Liver (tissue), 9 donors: Measurements from ENCODE around the gene SMCO1. TPM values are rescaled to one million over a fixed set of nuclear protein-coding genes. Genes with fewer than 3 reads are reported as not detected.

Experiments
- DNase-seq: peaks from one replicate; pipeline ENCODE4 v3.0.0-alpha.2; 2017; ENCODE audit warnings: low spot score
- H3K27ac ChIP-seq, 2 donors: one replicate each; pipeline ENCODE4 v1.7.0; 2013; ENCODE audit warnings: inconsistent platforms in 2 of 2, low read length in 2 of 2, control low read depth in 1 of 2, low read depth in 1 of 2, mild to moderate bottlenecking in 1 of 2
- H3K27me3 ChIP-seq, 4 donors: one replicate each; pipeline versions ENCODE4 v1.6.1 to v1.7.0; 2013; ENCODE audit warnings: low read length in 3 of 4, inconsistent platforms in 1 of 4, mild to moderate bottlenecking in 1 of 4, moderate library complexity in 1 of 4; ENCODE audit not compliant: control insufficient read depth in 4 of 4, insufficient read depth in 4 of 4
- H3K36me3 ChIP-seq, 4 donors: one replicate each; pipeline versions ENCODE4 v1.6.1 to v1.7.0; 2013; ENCODE audit warnings: low read length in 3 of 4, mild to moderate bottlenecking in 3 of 4, low read depth in 1 of 4, moderate library complexity in 1 of 4; ENCODE audit not compliant: control insufficient read depth in 4 of 4, insufficient read depth in 3 of 4
- H3K4me1 ChIP-seq, 4 donors: one replicate each; pipeline versions ENCODE4 v1.6.1 to v1.7.0; 2013; ENCODE audit warnings: low read length in 3 of 4, mild to moderate bottlenecking in 3 of 4, moderate library complexity in 1 of 4; ENCODE audit not compliant: control insufficient read depth in 4 of 4, insufficient read depth in 4 of 4
- H3K4me3 ChIP-seq, 3 donors: one replicate each; pipeline versions ENCODE4 v1.6.1 to v1.7.0; 2013; ENCODE audit warnings: low read length in 3 of 3, control low read depth in 1 of 3, low read depth in 1 of 3, mild to moderate bottlenecking in 1 of 3
- H3K9ac ChIP-seq, 2 donors: one replicate each; pipeline ENCODE4 v1.7.0; 2013; ENCODE audit warnings: low read length in 2 of 2, mild to moderate bottlenecking in 2 of 2, moderate library complexity in 2 of 2, control low read depth in 1 of 2, low read depth in 1 of 2
- H3K9me3 ChIP-seq, 4 donors: one replicate each; pipeline versions ENCODE4 v1.6.1 to v1.7.0; 2013; ENCODE audit warnings: low read length in 3 of 4; ENCODE audit not compliant: control insufficient read depth in 4 of 4
- EGR1 ChIP-seq, 2 donors: IDR thresholded peaks; 2 replicates each; pipeline ENCODE4 v1.6.1; 2016 to 2018; ENCODE audit warnings: antibody characterized with exemption in 2 of 2, low read depth in 2 of 2
- FOXA1 ChIP-seq: IDR thresholded peaks from 2 replicates; pipeline ENCODE4 v1.6.1; 2016; ENCODE audit warnings: antibody characterized with exemption
- FOXA2 ChIP-seq: IDR thresholded peaks from 2 replicates; pipeline ENCODE4 v1.6.1; 2016; ENCODE audit warnings: antibody characterized with exemption
- GABPA ChIP-seq, 2 donors: IDR thresholded peaks in 1 of 2; conservative IDR thresholded peaks in 1 of 2; 2 replicates each; pipeline ENCODE4 v1.6.1; 2016; ENCODE audit warnings: antibody characterized with exemption in 2 of 2, mild to moderate bottlenecking in 1 of 2, moderate library complexity in 1 of 2
- HNF4A ChIP-seq, 2 donors: conservative IDR thresholded peaks; 2 replicates each; pipeline ENCODE4 v1.6.1; 2016; ENCODE audit warnings: antibody characterized with exemption in 2 of 2, mild to moderate bottlenecking in 2 of 2
- HNF4G ChIP-seq: IDR thresholded peaks from 2 replicates; pipeline ENCODE4 v1.6.1; 2016; ENCODE audit warnings: antibody characterized with exemption
- JUND ChIP-seq, 2 donors: IDR thresholded peaks; 2 replicates each; pipeline ENCODE4 v1.6.1; 2016; ENCODE audit warnings: antibody characterized with exemption in 2 of 2
- NR2F2 ChIP-seq: IDR thresholded peaks from 2 replicates; pipeline ENCODE4 v1.6.1; 2016; ENCODE audit warnings: antibody characterized with exemption
- RXRA ChIP-seq, 2 donors: IDR thresholded peaks; 2 replicates each; pipeline ENCODE4 v1.6.1; 2017 to 2018; ENCODE audit warnings: antibody characterized with exemption in 2 of 2, mild to moderate bottlenecking in 1 of 2
- SP1 ChIP-seq: IDR thresholded peaks from 2 replicates; pipeline ENCODE4 v1.6.1; 2018; ENCODE audit warnings: antibody characterized with exemption, mild to moderate bottlenecking
- TAF1 ChIP-seq: conservative IDR thresholded peaks from 2 replicates; pipeline ENCODE4 v1.6.1; 2016; ENCODE audit warnings: antibody characterized with exemption, mild to moderate bottlenecking
- YY1 ChIP-seq: IDR thresholded peaks from 2 replicates; pipeline ENCODE4 v1.6.1; 2016; ENCODE audit warnings: antibody characterized with exemption, mild to moderate bottlenecking
- whole genome bisulfite sequencing: extraction: QIAGEN DNeasy Blood & Tissue Kit; methylation state at CpG from one replicate; pipeline ENCODE4 v1.1.7; 2013; 5-methylcytosine and 5-hydroxymethylcytosine counted together
- polyA plus RNA-seq, 2 donors: library from polyadenylated mRNA; stranded (reverse) in 1 of 2; unstranded in 1 of 2; fragments of 200-250 nt in 1 of 2; fragments of >200 nt in 1 of 2; fragmentation: Nextera tagmentation in 1 of 2; extraction: Ambion mirVana in 1 of 2; gene quantifications; one replicate each; pipeline versions ENCODE4 v1.2.1 to v1.2.3, GENCODE V29; 2013 to 2015
- total RNA-seq, 2 donors: library from RNA; depleted of rRNA; stranded (reverse); fragments of >200 nt; gene quantifications; one replicate each; pipeline ENCODE4 v1.2.3, GENCODE V29; 2014
- TF ChIP-seq, protein P1 (sequence below): IDR thresholded peaks from 2 replicates; pipeline ENCODE4 v1.6.1; 2016; ENCODE audit warnings: antibody characterized with exemption
- TF ChIP-seq, protein P2 (sequence below): IDR thresholded peaks from 2 replicates; pipeline ENCODE4 v1.6.1; 2016; ENCODE audit warnings: antibody characterized with exemption, mild to moderate bottlenecking
- TF ChIP-seq, protein P3 (sequence below): IDR thresholded peaks from 2 replicates; pipeline ENCODE4 v1.6.1; 2016; ENCODE audit warnings: antibody characterized with exemption
- TF ChIP-seq, protein P4 (sequence below): IDR thresholded peaks from 2 replicates; pipeline ENCODE4 v1.6.1; 2016; ENCODE audit warnings: antibody characterized with exemption
- TF ChIP-seq, protein P5 (sequence below): fragments of 150-350 bp; IDR thresholded peaks from 2 replicates; pipeline ENCODE4 v1.5.1; 2017; ENCODE audit warnings: improper control_type of control experiment, low read depth, low read length; ENCODE audit not compliant: missing input control
- donor health status: healthy.
- donor health status: healthy.
- donor health status: healthy.
- donor health status: healthy.
- donor health status: healthy.

Gene SMCO1
- total and polyA plus RNA-seq, 4 donors = 0.05 TPM; not detected in 3

DNA sequence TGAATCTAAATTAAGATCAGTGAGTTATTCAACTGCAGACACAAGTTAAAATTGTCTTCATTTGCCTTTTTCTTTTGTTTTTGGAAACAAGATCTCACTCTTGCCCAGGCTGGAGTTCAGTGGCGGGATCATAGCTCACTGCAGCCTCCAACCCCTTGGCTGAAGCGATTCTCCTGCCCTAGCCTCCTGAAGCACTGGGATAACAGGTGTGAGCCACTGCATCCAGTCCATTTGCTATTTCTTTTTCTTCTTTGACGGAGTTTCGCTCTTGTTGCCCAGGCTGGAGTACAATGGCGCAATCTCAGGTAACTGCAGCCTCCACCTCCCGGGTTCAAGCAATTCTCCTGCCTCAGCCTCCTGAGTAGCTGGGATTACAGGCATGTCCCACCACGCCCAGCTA lies 21.9 kb downstream of the SMCO1 start:
- Histone ChIP-seq H3K36me3 (no peaks in the 10 kb centered on the region), H3K27ac (no peak overlapping the region), H3K9ac (no peak overlapping the region), H3K4me3 (no peak overlapping the region), H3K9me3 (no peaks in the 10 kb centered on the region), H3K27me3 (no peaks in the 10 kb centered on the region), H3K4me1 (peaks cover 2 to 28% (median 14%) of the 10 kb centered on the region in 4 donors)
- no peak for TF ChIP-seq YY1
- TF ChIP-seq FOXA1 = no peak
- TF ChIP-seq NR2F2 = no peak
- TF ChIP-seq, protein P1, sequence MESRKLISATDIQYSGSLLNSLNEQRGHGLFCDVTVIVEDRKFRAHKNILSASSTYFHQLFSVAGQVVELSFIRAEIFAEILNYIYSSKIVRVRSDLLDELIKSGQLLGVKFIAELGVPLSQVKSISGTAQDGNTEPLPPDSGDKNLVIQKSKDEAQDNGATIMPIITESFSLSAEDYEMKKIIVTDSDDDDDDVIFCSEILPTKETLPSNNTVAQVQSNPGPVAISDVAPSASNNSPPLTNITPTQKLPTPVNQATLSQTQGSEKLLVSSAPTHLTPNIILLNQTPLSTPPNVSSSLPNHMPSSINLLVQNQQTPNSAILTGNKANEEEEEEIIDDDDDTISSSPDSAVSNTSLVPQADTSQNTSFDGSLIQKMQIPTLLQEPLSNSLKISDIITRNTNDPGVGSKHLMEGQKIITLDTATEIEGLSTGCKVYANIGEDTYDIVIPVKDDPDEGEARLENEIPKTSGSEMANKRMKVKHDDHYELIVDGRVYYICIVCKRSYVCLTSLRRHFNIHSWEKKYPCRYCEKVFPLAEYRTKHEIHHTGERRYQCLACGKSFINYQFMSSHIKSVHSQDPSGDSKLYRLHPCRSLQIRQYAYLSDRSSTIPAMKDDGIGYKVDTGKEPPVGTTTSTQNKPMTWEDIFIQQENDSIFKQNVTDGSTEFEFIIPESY = no peak
- no peak for TF ChIP-seq FOXA2
- TF ChIP-seq TAF1 = no peak
- TF ChIP-seq GABPA (IDR thresholded peaks at IDR 0.05 in 1 of 2, conservative IDR thresholded peaks at IDR 0.05 in 1 of 2) = no peak
- TF ChIP-seq, protein P2, sequence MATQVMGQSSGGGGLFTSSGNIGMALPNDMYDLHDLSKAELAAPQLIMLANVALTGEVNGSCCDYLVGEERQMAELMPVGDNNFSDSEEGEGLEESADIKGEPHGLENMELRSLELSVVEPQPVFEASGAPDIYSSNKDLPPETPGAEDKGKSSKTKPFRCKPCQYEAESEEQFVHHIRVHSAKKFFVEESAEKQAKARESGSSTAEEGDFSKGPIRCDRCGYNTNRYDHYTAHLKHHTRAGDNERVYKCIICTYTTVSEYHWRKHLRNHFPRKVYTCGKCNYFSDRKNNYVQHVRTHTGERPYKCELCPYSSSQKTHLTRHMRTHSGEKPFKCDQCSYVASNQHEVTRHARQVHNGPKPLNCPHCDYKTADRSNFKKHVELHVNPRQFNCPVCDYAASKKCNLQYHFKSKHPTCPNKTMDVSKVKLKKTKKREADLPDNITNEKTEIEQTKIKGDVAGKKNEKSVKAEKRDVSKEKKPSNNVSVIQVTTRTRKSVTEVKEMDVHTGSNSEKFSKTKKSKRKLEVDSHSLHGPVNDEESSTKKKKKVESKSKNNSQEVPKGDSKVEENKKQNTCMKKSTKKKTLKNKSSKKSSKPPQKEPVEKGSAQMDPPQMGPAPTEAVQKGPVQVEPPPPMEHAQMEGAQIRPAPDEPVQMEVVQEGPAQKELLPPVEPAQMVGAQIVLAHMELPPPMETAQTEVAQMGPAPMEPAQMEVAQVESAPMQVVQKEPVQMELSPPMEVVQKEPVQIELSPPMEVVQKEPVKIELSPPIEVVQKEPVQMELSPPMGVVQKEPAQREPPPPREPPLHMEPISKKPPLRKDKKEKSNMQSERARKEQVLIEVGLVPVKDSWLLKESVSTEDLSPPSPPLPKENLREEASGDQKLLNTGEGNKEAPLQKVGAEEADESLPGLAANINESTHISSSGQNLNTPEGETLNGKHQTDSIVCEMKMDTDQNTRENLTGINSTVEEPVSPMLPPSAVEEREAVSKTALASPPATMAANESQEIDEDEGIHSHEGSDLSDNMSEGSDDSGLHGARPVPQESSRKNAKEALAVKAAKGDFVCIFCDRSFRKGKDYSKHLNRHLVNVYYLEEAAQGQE = no peak
- no peak for TF ChIP-seq JUND (IDR thresholded peaks at IDR 0.05)
- no peak for TF ChIP-seq EGR1 (IDR thresholded peaks at IDR 0.05; ENCODE audit: low read depth in 2 of 2)
- no peak for TF ChIP-seq RXRA (IDR thresholded peaks at IDR 0.05)
- TF ChIP-seq, protein P3, sequence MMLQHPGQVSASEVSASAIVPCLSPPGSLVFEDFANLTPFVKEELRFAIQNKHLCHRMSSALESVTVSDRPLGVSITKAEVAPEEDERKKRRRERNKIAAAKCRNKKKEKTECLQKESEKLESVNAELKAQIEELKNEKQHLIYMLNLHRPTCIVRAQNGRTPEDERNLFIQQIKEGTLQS = no peak
- no peak for TF ChIP-seq HNF4G
- no peak for TF ChIP-seq SP1
- TF ChIP-seq, protein P4, sequence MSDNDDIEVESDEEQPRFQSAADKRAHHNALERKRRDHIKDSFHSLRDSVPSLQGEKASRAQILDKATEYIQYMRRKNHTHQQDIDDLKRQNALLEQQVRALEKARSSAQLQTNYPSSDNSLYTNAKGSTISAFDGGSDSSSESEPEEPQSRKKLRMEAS = no peak
- TF ChIP-seq, protein P5, sequence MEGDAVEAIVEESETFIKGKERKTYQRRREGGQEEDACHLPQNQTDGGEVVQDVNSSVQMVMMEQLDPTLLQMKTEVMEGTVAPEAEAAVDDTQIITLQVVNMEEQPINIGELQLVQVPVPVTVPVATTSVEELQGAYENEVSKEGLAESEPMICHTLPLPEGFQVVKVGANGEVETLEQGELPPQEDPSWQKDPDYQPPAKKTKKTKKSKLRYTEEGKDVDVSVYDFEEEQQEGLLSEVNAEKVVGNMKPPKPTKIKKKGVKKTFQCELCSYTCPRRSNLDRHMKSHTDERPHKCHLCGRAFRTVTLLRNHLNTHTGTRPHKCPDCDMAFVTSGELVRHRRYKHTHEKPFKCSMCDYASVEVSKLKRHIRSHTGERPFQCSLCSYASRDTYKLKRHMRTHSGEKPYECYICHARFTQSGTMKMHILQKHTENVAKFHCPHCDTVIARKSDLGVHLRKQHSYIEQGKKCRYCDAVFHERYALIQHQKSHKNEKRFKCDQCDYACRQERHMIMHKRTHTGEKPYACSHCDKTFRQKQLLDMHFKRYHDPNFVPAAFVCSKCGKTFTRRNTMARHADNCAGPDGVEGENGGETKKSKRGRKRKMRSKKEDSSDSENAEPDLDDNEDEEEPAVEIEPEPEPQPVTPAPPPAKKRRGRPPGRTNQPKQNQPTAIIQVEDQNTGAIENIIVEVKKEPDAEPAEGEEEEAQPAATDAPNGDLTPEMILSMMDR = no peak
- TF ChIP-seq HNF4A (conservative IDR thresholded peaks at IDR 0.05) = no peak
- WGBS = 96% methylated on average over 7 of the region's 7 CpGs
- no peak for DNase-seq

DNA sequence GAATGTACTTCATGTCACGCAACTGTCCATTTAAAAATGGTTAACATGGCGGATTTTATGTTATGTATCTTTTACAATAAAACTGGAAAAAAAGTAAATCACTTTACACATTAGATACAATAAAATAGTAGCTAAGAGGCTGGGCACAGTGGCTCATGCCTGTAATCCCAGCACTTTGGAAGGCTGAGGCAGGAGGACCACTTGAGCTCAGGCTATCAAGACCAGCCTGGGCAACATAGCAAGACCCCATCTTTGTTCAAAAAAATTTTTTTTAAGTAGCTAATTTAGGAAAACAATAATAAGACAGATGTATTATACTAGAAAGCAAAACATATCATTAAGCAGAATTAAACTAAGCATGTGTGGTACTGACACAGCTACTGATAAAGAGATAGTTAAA lies 23.1 kb downstream of the SMCO1 start:
- no peak for TF ChIP-seq GABPA (IDR thresholded peaks at IDR 0.05 in 1 of 2, conservative IDR thresholded peaks at IDR 0.05 in 1 of 2)
- no peak for TF ChIP-seq HNF4G
- TF ChIP-seq JUND (IDR thresholded peaks at IDR 0.05) = no peak
- no peak for TF ChIP-seq SP1
- H3K4me1 ChIP-seq = peaks cover 2 to 28% (median 14%) of the 10 kb centered on the region in 4 donors
- H3K27ac ChIP-seq = no peak overlapping the region
- H3K9ac ChIP-seq = no peak overlapping the region
- no peaks in the 10 kb centered on the region for H3K9me3 ChIP-seq
- no peaks in the 10 kb centered on the region for H3K27me3 ChIP-seq
- H3K4me3 ChIP-seq = no peak overlapping the region
- H3K36me3 ChIP-seq = peaks cover 0 to 4% (median 3%) of the 10 kb centered on the region in 4 donors
- no peak for DNase-seq
- 98% methylated on average over 2 of the region's 2 CpGs for WGBS
